CD4-positive, alpha-beta T cell (primary cell): Measurements from ENCODE around the gene PNLIPRP2. TPM values are rescaled to one million over a fixed set of nuclear protein-coding genes. Genes with fewer than 3 reads are reported as not detected.

Experiments
- ATAC-seq: fragments of 200-7000 bp; cut with Tn5 transposase; one replicate; pipeline ENCODE4 v1.10.0; 2022; ENCODE audit warnings: mild to moderate bottlenecking; ENCODE audit not compliant: poor library complexity
- CTCF ChIA-PET: fragments of 350-600 bp; sonication (Branson Sonifier 250); formaldehyde crosslinking; loops from one replicate; lab custom pipeline; 2021; ENCODE audit warnings: antibody characterized with exemption, inconsistent platforms; lab: Charles Lee
- POLR2A ChIA-PET: fragments of 350-600 bp; sonication (Branson Sonifier 250); formaldehyde crosslinking; loops from one replicate; lab custom pipeline; 2021; ENCODE audit warnings: antibody characterized with exemption, inconsistent platforms; lab: Charles Lee
- DNase-seq, 14 experiments: peaks; one replicate each; pipeline ENCODE4 v3.0.0-alpha.2; 2013 to 2020; ENCODE audit warnings: mixed read lengths in 2 of 14
- H3K27ac ChIP-seq, 2 donors: one replicate each; pipeline versions ENCODE4 v1.5.1 to v1.7.0; 2013; ENCODE audit warnings: low read length in 2 of 2, low read depth in 1 of 2, mild to moderate bottlenecking in 1 of 2
- H3K27me3 ChIP-seq, 2 experiments: 1 replicate in 1 of 2; 2 replicates in 1 of 2; pipeline versions ENCODE4 v1.6.1 to v1.7.0; 2013; ENCODE audit warnings: low read length in 2 of 2, control low read depth in 1 of 2, mild to moderate bottlenecking in 1 of 2, moderate library complexity in 1 of 2; ENCODE audit not compliant: insufficient read depth in 2 of 2, control insufficient read depth in 1 of 2
- H3K36me3 ChIP-seq: one replicate; pipeline ENCODE4 v1.6.1; 2013; ENCODE audit warnings: low read length, control low read depth; ENCODE audit not compliant: insufficient read depth
- H3K4me1 ChIP-seq: one replicate; pipeline ENCODE4 v1.6.1; 2013; ENCODE audit warnings: low read length, control low read depth; ENCODE audit not compliant: insufficient read depth
- H3K4me3 ChIP-seq: one replicate; pipeline ENCODE4 v1.5.1; 2013; ENCODE audit warnings: mild to moderate bottlenecking, low read length, moderate library complexity
- H3K9me3 ChIP-seq, 2 experiments: 1 replicate in 1 of 2; 2 replicates in 1 of 2; pipeline versions ENCODE4 v1.6.1 to v1.7.0; 2013; ENCODE audit warnings: low read length in 2 of 2, mild to moderate bottlenecking in 2 of 2, control low read depth in 1 of 2, moderate library complexity in 1 of 2; ENCODE audit not compliant: control insufficient read depth in 1 of 2, insufficient read depth in 1 of 2
- H3K27ac Mint-ChIP-seq: one replicate; pipeline ENCODE4 v1.8.0; 2020; ENCODE audit warnings: mixed read lengths
- H3K27me3 Mint-ChIP-seq: one replicate; pipeline ENCODE4 v1.8.0; 2021; ENCODE audit warnings: mixed read lengths
- H3K36me3 Mint-ChIP-seq: one replicate; pipeline ENCODE4 v1.8.0; 2021; ENCODE audit warnings: low read depth, mixed read lengths
- H3K4me1 Mint-ChIP-seq: one replicate; pipeline ENCODE4 v1.8.0; 2021; ENCODE audit warnings: low read depth, mixed read lengths
- H3K4me3 Mint-ChIP-seq: one replicate; pipeline ENCODE4 v1.8.0; 2020; ENCODE audit warnings: mild to moderate bottlenecking, mixed read lengths
- H3K9me3 Mint-ChIP-seq: one replicate; pipeline ENCODE4 v1.8.0; 2020; ENCODE audit warnings: mixed read lengths
- intact Hi-C, 2 experiments: fragments of 100-400 bp; cut with DNase I in 1 of 2; cut with micrococcal nuclease in 1 of 2; formaldehyde crosslinking; loops; one replicate each; pipeline versions ENCODE4 v1.15.1 to v1.9.0; 2023 to 2025; cut with DNase I, micrococcal nuclease
- total RNA-seq, 174 experiments: library from RNA in 2 of 174; stranded (reverse) in 2 of 174; gene quantifications; one replicate each; pipeline ENCODE4 v1.2.3 and lab custom pipeline; 2021 to 2026
- TF ChIP-seq, protein P1 (sequence below): fragments of 200-600 bp; IDR thresholded peaks from one replicate; pipeline ENCODE4 v1.8.0; 2022; ENCODE audit warnings: antibody characterized with exemption, mild to moderate bottlenecking

Gene PNLIPRP2
- total RNA-seq, 2 experiments from 2014 or later: not detected

DNA sequence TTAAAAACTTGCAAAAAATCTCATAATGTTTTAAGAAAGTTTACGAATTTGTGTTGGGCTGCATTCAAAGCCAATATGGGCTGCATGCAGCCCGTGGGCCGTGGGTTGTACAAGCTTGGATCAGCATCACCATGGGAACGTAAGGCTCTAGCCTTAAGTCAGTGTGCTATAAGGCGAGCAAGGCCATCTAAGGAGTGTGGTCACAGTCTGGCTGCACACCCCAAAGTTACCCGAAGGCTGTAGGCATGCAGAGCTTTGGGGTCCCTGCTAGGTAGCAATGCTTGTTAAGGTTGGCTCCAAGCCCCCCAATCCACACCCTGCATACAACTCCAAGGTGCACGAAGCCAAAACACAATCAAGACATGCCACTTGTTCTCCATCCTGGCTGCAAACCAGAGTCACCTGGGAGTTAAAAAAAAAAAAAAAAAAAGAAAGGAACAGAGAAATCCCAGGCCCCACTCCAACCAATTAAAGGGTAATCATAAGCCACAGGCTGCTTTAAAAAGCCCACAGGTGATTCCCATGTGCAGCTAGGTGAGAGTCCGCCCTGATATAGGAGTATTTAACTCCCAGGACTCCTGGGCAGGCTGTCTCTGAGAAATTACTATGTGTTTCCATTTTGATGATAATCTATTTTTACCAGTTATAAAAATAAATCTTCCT, 8.5 kb upstream of the PNLIPRP2 start:
- H3K36me3 Mint-ChIP-seq: no peaks in the 10 kb centered on the region
- no peak overlapping the region for H3K27ac Mint-ChIP-seq
- peaks cover 40% of the 10 kb centered on the region for H3K27me3 Mint-ChIP-seq
- H3K27ac ChIP-seq: no peak overlapping the region
- H3K36me3 ChIP-seq: no peaks in the 10 kb centered on the region
- H3K4me1 Mint-ChIP-seq: no peaks in the 10 kb centered on the region
- no peak overlapping the region for H3K4me3 ChIP-seq
- intact Hi-C loops: no loop called here
- H3K9me3 ChIP-seq: peaks cover 0 to 30% of the 10 kb centered on the region in 2 experiments
- no peak for DNase-seq
- no peak for ATAC-seq
- no peaks in the 10 kb centered on the region for H3K9me3 Mint-ChIP-seq
- CTCF ChIA-PET: interaction anchor here (0.6 kb wide), 1 partner anchor 1322 kb away, joined by 3 read pairs; no protein-coding TSS in a partner anchor
- no peaks in the 10 kb centered on the region for H3K4me1 ChIP-seq
- H3K4me3 Mint-ChIP-seq: no peak overlapping the region
- POLR2A ChIA-PET: no interaction called here
- TF ChIP-seq, protein P1, sequence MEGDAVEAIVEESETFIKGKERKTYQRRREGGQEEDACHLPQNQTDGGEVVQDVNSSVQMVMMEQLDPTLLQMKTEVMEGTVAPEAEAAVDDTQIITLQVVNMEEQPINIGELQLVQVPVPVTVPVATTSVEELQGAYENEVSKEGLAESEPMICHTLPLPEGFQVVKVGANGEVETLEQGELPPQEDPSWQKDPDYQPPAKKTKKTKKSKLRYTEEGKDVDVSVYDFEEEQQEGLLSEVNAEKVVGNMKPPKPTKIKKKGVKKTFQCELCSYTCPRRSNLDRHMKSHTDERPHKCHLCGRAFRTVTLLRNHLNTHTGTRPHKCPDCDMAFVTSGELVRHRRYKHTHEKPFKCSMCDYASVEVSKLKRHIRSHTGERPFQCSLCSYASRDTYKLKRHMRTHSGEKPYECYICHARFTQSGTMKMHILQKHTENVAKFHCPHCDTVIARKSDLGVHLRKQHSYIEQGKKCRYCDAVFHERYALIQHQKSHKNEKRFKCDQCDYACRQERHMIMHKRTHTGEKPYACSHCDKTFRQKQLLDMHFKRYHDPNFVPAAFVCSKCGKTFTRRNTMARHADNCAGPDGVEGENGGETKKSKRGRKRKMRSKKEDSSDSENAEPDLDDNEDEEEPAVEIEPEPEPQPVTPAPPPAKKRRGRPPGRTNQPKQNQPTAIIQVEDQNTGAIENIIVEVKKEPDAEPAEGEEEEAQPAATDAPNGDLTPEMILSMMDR: no peak
- H3K27me3 ChIP-seq: peaks cover 12 to 16% of the 10 kb centered on the region in 2 experiments

DNA sequence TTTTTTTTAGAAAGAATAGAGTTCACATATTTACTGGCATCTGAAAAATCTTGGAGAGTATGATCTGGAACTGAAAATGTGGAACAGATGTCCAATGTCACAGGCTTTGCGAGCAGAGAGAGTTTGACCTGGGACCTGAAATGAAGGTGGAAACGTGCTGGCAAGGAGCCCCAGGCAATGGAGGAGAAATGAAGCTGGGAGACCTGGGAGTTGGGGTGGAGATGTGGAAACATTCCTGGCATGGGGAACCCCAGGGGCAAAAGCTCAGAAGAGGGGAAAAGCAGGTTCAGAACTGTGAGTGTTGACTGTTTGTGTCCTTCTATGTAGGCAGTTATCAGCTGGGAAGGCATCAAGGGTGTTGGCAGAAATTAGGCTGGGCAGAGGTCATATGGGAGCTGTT, 7.3 kb upstream of the PNLIPRP2 start:
- Mint-ChIP-seq H3K9me3 (no peaks in the 10 kb centered on the region), H3K36me3 (no peaks in the 10 kb centered on the region), H3K4me1 (no peaks in the 10 kb centered on the region), H3K4me3 (no peak overlapping the region), H3K27ac (no peak overlapping the region), H3K27me3 (peaks cover 35% of the 10 kb centered on the region)
- Histone ChIP-seq H3K27me3 (peaks cover 10 to 13% of the 10 kb centered on the region in 2 experiments), H3K36me3 (no peaks in the 10 kb centered on the region), H3K4me1 (no peaks in the 10 kb centered on the region), H3K27ac (no peak overlapping the region), H3K4me3 (no peak overlapping the region), H3K9me3 (peaks cover 0 to 29% of the 10 kb centered on the region in 2 experiments)
- TF ChIP-seq, protein P1: no peak
- POLR2A ChIA-PET: no interaction called here
- no peak for ATAC-seq
- CTCF ChIA-PET: no interaction called here
- intact Hi-C loops: no loop called here
- no peak for DNase-seq

DNA sequence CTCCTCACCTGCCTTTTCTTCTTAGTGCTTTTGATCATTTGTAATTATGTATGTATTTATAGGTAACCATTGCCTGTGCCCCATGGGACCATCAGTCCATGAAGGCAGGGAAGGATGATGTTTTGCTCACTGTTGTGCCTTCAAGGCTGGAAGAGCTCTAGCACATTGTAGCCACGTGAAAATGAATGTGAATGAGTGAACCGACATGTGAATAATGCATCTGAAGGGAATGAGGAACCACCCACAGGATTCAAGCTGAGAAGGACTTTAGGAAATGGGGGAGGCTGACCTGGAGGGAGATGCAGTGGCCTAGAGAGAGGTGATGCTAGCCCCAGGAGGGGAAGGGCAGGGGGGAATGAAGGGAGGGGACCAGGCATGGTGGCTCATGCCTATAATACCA, 6.0 kb upstream of the PNLIPRP2 start:
- H3K36me3 Mint-ChIP-seq: no peaks in the 10 kb centered on the region
- DNase-seq (no peak), ATAC-seq (no peak)
- CTCF ChIA-PET: no interaction called here
- TF ChIP-seq, protein P1: no peak
- intact Hi-C loops: no loop called here
- Histone ChIP-seq H3K4me1 (no peaks in the 10 kb centered on the region), H3K27me3 (peaks cover 0 to 3% of the 10 kb centered on the region in 2 experiments), H3K36me3 (no peaks in the 10 kb centered on the region), H3K27ac (no peak overlapping the region), H3K9me3 (peaks cover 0 to 16% of the 10 kb centered on the region in 2 experiments), H3K4me3 (no peak overlapping the region)
- POLR2A ChIA-PET: no interaction called here
- H3K4me3 Mint-ChIP-seq: no peak overlapping the region
- H3K27me3 Mint-ChIP-seq: peaks cover 27% of the 10 kb centered on the region
- no peaks in the 10 kb centered on the region for H3K4me1 Mint-ChIP-seq
- no peaks in the 10 kb centered on the region for H3K9me3 Mint-ChIP-seq
- no peak overlapping the region for H3K27ac Mint-ChIP-seq
